ENCODE measurements around the gene CDH11.

- TF ChIP-seq, protein P1, sequence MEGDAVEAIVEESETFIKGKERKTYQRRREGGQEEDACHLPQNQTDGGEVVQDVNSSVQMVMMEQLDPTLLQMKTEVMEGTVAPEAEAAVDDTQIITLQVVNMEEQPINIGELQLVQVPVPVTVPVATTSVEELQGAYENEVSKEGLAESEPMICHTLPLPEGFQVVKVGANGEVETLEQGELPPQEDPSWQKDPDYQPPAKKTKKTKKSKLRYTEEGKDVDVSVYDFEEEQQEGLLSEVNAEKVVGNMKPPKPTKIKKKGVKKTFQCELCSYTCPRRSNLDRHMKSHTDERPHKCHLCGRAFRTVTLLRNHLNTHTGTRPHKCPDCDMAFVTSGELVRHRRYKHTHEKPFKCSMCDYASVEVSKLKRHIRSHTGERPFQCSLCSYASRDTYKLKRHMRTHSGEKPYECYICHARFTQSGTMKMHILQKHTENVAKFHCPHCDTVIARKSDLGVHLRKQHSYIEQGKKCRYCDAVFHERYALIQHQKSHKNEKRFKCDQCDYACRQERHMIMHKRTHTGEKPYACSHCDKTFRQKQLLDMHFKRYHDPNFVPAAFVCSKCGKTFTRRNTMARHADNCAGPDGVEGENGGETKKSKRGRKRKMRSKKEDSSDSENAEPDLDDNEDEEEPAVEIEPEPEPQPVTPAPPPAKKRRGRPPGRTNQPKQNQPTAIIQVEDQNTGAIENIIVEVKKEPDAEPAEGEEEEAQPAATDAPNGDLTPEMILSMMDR (IDR thresholded peaks at IDR 0.05) = no peak
- no peak for TF ChIP-seq POLR2A (IDR thresholded peaks at IDR 0.05)
Measured at GRCh38 chr16:65098916-65099315, 22.9 kb downstream of the CDH11 start.

All from thyroid gland (tissue), 4 donors.